H4 (cell line): ENCODE results near the gene NUP42. TPM values are rescaled to one million over a fixed set of nuclear protein-coding genes. Genes with fewer than 3 reads are reported as not detected.
"Not testable (repeated sequence)": the region's sequence is repeated elsewhere in the genome, so short reads cannot be mapped to it uniquely, and the experiment has no call there.

Experiments used
- DNase-seq: peaks from one replicate; pipeline ENCODE4 v3.0.0-alpha.2; 2015; ENCODE audit warnings: low spot score
- total RNA-seq: library from RNA; depleted of rRNA; stranded (reverse); fragments of >200 nt; shearing (Covaris generic); gene quantifications from 2 replicates; pipeline ENCODE4 v1.2.3, GENCODE V29; 2014; rRNA removed

The NUP42 gene, protein sequence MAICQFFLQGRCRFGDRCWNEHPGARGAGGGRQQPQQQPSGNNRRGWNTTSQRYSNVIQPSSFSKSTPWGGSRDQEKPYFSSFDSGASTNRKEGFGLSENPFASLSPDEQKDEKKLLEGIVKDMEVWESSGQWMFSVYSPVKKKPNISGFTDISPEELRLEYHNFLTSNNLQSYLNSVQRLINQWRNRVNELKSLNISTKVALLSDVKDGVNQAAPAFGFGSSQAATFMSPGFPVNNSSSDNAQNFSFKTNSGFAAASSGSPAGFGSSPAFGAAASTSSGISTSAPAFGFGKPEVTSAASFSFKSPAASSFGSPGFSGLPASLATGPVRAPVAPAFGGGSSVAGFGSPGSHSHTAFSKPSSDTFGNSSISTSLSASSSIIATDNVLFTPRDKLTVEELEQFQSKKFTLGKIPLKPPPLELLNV
- total RNA-seq, result 75.4 and 90.5 TPM in 2 replicates

DNA sequence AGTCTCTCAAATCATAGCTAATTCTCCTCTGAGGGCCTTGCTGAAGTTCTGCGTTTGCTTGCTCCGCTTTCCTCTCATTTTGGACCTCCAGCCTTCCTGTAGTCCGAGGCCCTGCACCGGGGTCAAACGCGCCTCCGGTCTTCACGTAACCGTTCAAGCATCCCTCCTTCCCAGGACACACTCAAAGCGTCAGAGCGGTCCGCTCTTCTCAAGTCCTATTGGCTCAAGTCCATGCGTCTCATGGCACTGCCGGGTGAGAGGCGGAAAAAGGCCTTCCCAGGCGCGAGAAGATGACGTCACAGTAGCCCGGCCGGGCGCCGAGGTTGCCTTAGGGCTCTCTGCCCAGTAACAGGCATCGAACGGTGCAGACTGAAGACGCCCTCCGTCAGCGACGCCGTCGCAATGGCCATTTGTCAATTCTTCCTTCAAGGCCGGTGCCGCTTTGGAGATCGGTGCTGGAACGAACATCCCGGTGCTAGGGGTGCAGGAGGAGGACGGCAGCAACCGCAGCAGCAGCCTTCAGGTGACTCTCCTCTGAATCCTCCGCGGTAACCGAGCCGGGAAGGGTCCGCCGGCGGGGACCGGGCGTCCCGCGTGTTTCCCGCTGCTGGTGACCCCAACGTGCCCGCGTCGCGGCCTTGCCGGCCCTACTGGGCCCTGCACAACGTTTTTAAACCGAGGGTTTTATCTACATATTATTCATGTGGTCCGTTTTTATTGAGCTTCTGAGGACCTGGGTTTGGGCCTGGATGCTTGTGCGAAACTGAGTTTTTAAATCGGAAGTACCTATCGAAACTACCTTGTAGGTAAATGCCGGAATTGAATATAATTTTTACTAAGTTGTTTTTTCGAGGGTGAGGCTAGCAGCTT lies at the start of gene NUP42:
TSS of gene NUP42 (plus strand) at position 365 of the 870 bp plus-strand sequence. CDS start at position 403, 38 bp downstream.
- peak; percentile 100 for DNase-seq

DNA sequence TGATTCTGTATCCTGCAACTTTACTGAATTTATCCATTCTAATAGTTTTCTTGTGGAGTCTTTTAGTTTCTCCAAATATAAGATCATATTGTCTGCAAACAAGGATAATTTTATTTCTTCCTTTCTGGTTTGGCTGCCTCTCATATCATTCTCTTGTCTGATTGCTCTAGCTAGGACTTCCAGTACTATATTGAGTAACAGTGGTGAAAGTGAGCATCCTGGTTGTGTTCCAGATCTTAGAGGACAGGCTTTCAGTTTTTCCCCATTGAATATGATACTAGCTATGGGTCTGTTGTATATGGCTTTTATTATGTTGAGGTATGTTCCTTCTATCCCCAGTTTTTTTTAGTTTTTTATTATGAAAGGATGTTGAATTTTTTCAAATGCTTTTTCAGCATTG lies 48.1 kb upstream of the NUP42 start:
- DNase-seq, result no peak

DNA sequence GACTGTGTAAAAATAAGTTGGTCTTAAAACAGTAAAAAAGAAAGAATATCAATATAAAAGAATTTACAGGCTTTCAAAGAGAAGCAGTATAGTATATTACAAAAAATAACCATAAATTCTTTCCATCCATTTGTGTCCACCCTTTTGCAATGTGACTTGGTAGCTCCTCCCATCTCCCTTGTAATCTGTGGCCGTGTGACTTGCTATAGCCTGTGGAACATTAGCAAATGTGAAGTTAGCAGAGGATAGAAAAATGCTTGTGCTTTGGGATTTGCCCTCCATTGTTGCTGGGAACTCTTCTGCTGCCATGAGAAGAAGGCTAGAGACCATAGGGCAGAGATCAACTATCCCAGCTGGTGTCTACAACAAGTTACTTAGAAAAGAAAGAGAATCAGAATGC lies 46.1 kb upstream of the NUP42 start:
- no peak for DNase-seq

DNA sequence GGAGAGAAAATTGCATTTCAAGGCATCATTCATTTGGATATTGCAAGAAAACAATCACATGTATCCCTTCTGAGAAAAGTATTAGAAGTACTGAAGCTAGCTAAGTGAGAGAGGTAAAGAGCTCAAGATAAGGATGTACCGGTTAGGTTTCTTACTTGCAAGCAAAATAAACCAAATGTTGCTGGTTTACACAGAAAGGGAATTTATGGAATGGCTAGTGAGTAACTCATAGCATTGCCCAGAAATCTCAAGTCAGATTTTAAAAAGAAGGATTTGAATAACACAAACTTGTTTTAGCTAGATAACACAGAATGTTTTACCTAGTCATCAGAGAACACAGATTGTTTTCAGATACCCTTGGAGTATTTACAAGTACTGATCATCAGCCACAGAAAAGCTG lies 45.6 kb upstream of the NUP42 start:
- DNase-seq, result no peak

DNA sequence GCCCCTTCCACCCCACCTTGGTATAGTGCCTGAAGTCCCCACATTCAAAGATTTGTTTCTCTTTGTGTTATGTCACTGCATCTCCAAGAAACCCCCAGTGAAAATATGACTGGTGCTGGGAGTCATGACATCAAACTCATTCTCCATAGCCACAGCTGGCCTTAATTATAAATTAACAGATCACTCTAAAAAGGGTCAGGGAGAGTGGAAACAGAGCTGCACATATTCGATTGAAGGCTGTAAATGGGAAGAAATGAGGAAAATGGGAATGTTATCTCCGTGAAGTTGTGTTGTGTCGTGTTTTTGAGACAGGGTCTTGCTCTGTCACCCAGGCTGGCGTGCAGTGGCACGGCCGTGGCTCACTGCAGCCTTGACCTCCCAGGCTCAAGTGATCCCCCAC lies 24.2 kb upstream of the NUP42 start:
- no peak for DNase-seq

DNA sequence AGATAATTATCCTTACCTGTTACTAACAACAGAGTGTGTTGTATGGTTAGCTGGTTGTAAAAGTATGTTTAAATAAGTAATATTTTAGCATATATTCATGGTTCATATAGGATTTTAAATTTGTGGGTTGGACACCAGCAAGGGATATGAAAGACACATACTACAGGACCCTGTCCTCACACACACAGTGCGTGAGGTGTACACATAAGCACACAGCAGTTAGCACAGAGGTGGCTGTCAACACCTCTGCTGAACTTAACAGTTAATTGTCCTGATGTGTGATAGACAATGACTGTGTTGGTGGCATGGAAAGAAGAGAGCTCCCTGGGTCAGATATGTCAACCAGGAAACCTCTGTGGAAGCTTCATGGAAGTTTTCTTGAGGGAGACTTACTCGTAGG lies 23.3 kb upstream of the NUP42 start:
- DNase-seq, result no peak

DNA sequence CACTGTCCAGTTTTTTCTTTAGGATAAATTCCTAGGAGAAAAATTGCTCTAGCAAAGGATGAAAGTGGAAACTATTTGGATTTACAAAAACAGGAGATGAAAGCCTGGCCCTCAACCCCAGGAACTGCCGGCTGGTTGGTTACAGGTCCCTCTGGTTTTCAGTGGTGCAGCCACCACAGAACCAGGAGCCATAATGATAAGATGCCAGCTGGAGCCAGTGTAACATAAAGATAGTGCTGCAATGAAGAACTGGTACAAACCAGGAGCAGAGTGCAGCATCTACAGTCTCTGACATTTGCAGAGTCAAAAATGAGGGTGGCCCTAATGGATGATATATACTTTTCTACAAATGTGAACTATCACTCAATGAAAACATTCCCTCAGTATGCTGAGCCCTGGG lies 20.4 kb upstream of the NUP42 start:
- no peak for DNase-seq

DNA sequence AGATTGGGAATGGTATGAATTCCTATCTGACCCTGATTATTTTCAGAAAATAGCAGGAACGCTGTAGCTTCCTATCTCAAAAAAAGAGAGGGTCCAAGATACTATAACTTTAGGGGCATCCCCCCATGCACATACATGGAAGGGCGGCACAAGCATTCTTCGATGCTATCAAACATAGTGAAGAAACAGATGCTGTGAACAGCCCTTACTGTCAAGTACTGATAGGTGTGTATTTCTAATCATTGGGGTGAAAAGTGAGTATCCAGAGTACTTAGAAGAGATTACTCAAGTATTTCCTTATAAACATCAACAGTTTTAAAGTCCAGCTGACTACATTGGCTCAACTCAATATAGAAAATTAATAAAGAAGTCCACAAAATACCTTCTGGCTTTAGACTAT lies 17.0 kb upstream of the NUP42 start:
- no peak for DNase-seq

DNA sequence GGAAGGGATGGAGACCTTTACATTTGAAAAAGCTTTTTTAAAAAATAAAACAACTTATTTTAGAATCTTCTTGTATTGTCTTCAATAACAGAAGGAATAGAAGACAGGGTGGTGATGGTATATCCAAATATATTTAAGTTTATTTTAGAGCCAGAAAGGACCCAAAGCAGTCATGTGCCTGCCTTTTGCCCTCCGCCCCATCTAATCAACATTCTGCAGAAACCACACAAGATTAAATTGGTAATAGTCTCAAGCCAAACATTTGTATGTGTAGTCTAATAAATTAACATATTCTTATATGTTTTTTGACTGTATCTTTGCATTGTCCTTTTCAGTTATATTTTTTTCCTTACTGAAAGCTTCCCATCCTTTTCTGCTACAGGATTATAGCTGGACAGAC lies 16.5 kb upstream of the NUP42 start:
- no peak for DNase-seq

DNA sequence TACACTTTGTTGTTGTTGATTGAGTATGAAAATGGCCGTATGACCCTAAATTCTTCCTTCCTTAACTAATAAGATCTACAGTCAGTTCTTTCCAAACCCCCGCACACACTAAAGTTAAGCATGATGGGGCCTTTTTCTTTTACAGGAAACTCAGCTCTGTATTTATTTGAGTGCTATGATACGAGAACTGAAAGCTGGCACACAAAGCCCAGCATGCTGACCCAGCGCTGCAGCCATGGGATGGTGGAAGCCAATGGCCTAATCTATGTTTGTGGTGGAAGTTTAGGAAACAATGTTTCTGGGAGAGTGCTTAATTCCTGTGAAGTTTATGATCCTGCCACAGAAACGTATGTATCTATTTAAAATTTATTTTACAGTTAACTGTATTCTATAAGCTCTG lies 14.2 kb upstream of the NUP42 start:
- DNase-seq, result no peak

DNA sequence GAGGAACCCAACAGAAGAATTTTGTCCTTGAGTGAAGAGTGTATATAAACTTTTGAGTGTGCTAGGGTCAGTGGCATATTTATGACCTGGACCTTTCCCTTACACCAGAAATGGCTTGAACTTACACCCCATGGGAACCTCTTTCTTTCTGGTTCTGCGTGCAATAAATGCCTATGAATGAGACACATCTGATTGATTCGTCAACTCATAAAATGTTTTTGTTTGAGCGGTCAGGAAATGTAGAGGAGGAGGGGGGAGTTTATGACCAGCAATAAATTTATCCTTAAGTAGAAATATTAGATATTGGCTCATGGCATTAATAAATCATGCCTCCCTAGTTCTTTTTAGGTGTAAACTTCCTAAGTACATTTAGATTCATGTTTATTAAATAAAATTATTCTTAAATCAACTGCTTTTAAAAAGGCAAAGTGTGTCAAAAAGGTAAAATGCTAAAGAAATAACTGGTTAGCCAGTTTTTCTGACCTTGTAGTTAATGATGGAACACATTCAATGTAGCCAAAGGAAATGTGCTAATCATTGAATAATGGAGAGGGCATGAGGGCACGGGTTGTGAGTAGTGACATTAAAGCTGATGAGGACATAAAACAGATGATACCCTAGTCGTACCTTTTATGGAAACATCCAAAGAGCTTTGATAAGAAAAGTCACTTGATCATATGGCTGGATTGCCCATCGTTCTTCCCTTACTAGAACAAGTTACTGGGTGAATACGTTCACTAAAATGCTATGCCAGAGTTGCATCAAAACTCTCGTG lies 13.6 kb upstream of the NUP42 start:
- no peak for DNase-seq

DNA sequence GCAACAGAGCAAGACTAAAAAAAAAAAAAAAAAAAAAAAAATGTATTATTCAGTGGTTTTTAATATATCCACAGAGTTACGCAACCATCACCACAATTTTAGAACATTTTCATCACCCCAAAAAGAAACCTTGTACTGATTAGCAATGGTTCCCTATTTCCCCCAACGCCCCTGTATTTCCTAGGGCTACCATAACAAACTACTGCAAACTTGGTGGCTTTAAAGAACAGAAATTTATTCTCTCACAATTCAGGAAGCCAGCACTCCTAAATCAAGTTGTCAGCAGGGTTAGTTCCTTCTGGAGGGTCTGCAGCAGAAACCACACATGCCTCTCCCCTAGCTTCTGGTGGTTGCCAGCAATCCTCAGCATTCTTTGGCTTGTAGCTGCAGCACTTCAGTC lies 5.9 kb upstream of the NUP42 start:
- DNase-seq, result no peak

DNA sequence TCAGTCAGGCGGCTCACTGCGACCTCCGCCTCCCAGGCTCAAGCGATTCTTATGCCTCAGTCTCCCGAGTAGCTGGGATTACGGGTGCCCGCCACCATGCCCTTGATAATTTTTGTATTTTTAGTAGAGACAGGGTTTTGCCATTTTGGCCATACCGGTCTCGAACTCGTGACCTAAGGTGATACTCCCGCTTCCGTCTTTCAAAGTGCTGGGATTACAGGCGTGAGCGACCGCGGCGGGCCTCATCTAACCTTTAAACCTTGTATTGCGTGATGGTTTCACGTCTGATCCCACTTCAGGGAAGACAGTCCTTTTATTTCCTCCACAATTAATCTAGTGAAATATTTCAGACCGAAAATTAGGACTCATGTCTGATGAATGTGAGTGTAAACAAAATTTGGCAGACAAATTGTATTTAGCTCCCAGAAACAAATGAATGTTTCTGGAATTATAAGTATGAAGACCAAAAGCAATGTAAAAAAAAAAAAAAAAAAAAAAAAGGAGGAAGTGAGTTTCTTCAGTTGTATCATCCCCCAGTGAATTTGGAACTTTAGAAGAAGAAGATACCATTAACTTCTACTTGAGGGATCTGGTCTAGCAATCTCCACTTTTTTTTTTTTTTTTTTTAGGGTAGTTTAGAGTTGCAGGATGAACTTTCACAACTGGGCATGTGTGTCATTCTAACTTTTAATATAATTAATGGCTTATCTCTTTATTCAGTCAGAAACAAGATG lies 1.6 kb downstream of the NUP42 start:
- DNase-seq, result no peak

DNA sequence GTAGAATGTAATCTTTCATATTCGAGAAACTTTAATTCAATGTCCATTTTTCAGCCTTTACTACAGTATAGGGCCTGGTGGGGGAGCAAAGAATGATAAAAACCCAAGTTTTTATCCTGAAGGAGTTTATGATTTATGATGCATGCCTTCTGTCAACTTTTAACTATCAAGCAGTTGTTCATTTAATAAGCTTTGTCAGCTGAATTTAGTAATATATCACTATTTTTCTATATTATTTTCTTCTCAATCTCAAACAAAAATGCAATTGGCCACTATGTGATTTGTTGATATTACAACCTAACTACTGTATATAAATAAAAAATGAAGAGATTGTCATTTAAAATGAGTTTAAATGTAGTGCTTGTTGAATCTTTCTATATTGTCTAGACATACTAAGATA lies 2.4 kb downstream of the NUP42 start:
- DNase-seq, result no peak

DNA sequence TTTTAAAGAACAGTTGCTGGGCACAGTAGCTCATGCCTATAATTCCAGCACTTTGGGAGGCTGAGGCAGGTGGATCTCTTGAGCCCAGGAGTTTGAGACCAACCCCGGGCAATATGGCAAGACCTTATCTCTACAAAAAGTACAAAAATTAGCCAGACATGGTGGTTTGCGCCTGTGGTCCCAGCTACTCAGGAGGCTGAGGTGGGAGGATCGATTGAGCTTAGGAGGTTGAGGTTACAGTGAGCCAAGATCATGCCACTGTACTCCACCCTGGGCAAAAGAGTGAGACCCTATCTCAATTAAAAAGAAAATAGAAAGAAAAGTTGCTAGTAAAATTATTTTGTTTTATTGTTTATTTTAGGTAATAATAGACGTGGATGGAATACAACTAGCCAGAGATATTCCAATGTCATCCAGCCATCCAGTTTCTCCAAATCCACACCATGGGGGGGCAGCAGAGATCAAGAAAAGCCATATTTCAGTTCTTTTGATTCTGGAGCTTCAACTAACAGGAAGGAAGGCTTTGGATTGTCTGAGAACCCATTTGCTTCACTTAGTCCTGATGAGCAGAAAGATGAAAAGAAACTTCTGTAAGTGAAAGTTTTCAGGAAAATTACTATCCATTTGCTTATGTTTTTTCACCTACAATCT lies 3.0 kb downstream of the NUP42 start:
- DNase-seq, result peak; percentile 70

DNA sequence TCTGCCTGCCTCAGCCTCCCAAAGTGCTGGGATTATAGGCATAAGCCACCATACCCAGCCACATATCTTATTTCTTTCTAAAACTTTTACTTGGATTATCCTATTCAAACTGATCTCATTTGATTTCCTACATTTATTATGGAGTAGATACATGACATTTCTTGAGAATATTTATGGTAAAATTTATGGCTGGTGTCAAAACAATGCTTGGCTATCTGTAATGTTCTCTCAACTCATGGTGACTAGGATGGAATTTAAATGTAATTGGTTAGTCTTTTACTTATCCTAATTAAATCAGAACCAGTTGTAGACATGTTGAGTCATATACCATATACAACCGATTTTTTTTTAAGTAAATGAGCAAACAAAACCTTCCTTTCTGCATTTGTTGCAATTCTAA lies 4.1 kb downstream of the NUP42 start:
- no peak for DNase-seq

DNA sequence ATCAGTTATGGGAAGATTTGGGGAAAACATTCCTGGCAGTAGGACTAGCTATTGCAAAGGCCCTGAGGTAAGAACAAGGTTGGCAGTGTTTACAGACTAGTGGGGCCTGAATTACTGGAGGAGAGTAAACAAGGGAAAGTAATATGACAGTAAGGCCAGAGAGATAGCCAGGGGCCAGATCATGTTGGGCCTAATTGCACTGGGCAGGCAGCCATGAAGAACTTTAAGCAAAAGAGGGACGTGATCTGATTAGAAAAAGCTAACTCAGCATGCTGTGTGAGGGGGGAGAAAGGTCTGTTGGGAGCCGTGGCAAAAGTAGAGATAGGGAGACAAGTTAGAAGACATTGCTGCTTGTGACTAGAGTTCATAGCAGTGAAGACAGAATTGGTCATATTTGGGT lies 9.2 kb downstream of the NUP42 start:
- no peak for DNase-seq

DNA sequence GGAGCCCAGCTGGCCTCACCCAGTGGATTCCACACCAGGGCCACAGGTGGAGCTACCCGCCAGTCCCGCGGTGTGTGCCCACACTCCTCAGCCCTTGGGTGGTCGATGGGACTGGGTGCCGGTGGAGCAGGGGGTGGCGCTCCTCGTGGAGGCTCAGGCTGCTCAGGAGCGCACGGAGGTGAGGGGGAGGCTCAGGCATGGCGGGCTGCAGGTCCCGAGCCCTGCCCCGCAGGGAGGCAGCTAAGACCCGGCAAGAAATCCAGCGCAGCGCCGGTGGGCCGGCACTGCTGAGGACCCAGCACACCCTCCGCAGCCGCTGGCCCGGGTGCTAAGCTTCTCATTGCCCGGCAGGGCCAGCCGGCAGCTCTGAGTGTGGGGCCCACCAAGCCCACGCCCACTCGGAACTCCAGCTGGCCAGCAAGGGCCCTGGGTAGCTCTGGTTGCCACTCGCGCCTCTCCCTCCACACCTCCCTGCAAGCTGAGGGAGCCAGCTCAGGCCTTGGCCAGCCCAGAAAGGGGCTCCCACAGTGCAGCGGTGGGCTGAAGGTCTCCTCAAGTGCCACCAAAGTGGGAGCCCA lies 11.9 kb downstream of the NUP42 start:
- DNase-seq, result not testable (repeated sequence)

DNA sequence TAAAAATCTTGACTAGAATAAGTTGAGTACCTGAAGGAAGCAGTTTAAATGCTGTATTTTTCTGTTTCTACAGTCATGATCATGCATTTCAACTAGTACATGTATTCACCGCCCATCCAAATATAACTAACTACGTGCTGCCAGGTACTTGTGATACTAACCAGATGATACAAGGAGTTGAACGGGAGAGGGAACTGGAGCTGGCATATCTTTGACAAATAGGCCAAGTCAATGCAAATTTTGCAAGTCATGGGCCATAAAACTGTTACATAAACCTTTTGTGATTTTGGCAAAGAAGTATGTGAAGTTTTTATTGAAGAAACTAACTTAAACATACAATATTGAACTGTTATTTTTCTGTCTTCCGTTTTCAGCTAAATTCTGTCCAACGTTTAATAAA lies 14.5 kb downstream of the NUP42 start:
- DNase-seq, result no peak

DNA sequence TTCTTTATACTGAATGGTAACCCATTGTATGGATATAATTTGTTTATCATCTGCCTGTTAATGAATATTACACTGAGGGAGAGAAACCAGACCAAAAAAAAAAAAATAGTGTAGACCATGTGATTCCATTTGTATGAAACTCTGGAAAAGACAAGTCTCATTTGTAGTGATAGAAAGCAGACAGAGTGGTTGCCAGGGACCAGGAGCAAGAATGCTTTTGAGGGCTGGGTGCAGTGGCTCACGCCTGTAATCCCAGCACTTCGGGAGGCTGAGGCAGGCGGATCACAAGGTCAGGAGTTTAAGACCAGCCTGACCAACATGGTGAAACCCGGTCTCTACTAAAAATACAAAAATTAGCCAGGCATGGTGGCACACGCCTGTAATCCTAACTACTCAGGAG lies 15.9 kb downstream of the NUP42 start:
- not testable (repeated sequence) for DNase-seq

DNA sequence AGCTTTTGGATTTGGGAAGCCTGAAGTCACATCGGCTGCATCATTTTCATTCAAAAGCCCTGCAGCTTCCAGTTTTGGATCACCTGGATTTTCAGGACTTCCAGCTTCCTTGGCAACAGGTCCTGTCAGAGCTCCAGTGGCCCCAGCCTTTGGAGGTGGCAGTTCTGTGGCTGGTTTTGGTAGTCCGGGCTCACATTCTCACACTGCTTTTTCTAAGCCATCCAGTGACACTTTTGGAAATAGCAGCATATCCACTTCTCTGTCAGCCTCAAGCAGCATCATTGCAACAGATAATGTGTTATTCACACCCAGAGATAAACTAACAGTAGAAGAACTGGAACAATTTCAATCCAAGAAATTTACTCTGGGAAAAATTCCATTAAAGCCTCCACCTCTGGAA lies 18.5 kb downstream of the NUP42 start:
- DNase-seq, result no peak
